Esophagus squamous epithelium (tissue), 4 donors: ENCODE data around the gene SPINT2.

Experiments used
- POLR2A ChIP-seq, 4 donors: fragments of 450-650 bp; IDR thresholded peaks; one replicate each; pipeline ENCODE4 v1.6.1; 2017; ENCODE audit warnings: antibody characterized with exemption in 4 of 4, mild to moderate bottlenecking in 4 of 4, moderate library complexity in 3 of 4
- TF ChIP-seq, protein P1 (sequence below), 6 experiments: fragments of 450-650 bp in 4 of 6; fragments of 200-600 bp in 2 of 6; sonication (generic) in 2 of 6; IDR thresholded peaks; one replicate each; pipeline ENCODE4 v1.5.1; 2016 to 2019; ENCODE audit warnings: antibody characterized with exemption in 6 of 6, mild to moderate bottlenecking in 4 of 6, moderate library complexity in 4 of 6

- TF ChIP-seq, protein P1, sequence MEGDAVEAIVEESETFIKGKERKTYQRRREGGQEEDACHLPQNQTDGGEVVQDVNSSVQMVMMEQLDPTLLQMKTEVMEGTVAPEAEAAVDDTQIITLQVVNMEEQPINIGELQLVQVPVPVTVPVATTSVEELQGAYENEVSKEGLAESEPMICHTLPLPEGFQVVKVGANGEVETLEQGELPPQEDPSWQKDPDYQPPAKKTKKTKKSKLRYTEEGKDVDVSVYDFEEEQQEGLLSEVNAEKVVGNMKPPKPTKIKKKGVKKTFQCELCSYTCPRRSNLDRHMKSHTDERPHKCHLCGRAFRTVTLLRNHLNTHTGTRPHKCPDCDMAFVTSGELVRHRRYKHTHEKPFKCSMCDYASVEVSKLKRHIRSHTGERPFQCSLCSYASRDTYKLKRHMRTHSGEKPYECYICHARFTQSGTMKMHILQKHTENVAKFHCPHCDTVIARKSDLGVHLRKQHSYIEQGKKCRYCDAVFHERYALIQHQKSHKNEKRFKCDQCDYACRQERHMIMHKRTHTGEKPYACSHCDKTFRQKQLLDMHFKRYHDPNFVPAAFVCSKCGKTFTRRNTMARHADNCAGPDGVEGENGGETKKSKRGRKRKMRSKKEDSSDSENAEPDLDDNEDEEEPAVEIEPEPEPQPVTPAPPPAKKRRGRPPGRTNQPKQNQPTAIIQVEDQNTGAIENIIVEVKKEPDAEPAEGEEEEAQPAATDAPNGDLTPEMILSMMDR (IDR thresholded peaks at IDR 0.05), result no peak
- no peak for TF ChIP-seq POLR2A (IDR thresholded peaks at IDR 0.05)
Measured at GRCh38 chr19:38294090-38294489, 29.7 kb downstream of the SPINT2 start.
